HepG2 (cell line): ENCODE results near the gene TMEM31. TPM values are rescaled to one million over a fixed set of nuclear protein-coding genes. Genes with fewer than 3 reads are reported as not detected.

Source experiments
- ASH2L ChIP-seq: fragments of 300-600, 200-600 bp; sonication (generic); IDR thresholded peaks from 2 replicates; pipeline ENCODE4 v1.7.0; 2017; ENCODE audit warnings: low read depth, mild to moderate bottlenecking, moderate library complexity, mixed read lengths, low read length; ENCODE audit not compliant: insufficient read length
- CREM ChIP-seq, 2 experiments: sonication (generic) in 1 of 2; formaldehyde crosslinking in 1 of 2; IDR thresholded peaks; 2 replicates each; pipeline versions ENCODE4 v1.4.0 to v1.6.1; 2016 to 2020; ENCODE audit warnings: antibody characterized with exemption in 1 of 2, mild to moderate bottlenecking in 1 of 2, missing genetic modification reagents in 1 of 2
- MLXIP ChIP-seq: sonication (generic); formaldehyde crosslinking; IDR thresholded peaks from 2 replicates; pipeline ENCODE4 v1.9.0; 2021; ENCODE audit warnings: missing genetic modification reagents, borderline replicate concordance
- TCF7 ChIP-seq: sonication (generic); IDR thresholded peaks from 2 replicates; pipeline ENCODE4 v1.6.1; 2016; ENCODE audit warnings: antibody characterized with exemption, low read depth
- THRA ChIP-seq: sonication (generic); formaldehyde crosslinking; IDR thresholded peaks from 2 replicates; pipeline ENCODE4 v1.4.0; 2020; ENCODE audit warnings: missing genetic modification reagents, borderline replicate concordance
- YEATS4 ChIP-seq: sonication (generic); formaldehyde crosslinking; IDR thresholded peaks from 2 replicates; pipeline ENCODE4 v1.4.0; 2020; ENCODE audit warnings: missing genetic modification reagents, borderline replicate concordance
- ZBTB3 ChIP-seq: sonication (generic); formaldehyde crosslinking; IDR thresholded peaks from 2 replicates; pipeline ENCODE4 v1.4.0; 2020; ENCODE audit warnings: low read depth, mild to moderate bottlenecking, moderate library complexity, missing genetic modification reagents, borderline replicate concordance
- ZFP91 ChIP-seq: sonication (generic); formaldehyde crosslinking; IDR thresholded peaks from 2 replicates; pipeline ENCODE4 v1.9.0; 2022; ENCODE audit warnings: missing genetic modification reagents, mild to moderate bottlenecking, borderline replicate concordance
- ZKSCAN8 ChIP-seq: IDR thresholded peaks from 2 replicates; pipeline ENCODE4 v1.6.1; 2016; ENCODE audit warnings: borderline replicate concordance, missing genetic modification reagents, missing compliant biosample characterization
- ZNF10 ChIP-seq: sonication (generic); formaldehyde crosslinking; IDR thresholded peaks from 2 replicates; pipeline ENCODE4 v1.4.0; 2020; ENCODE audit warnings: mild to moderate bottlenecking, low read depth, missing genetic modification reagents, borderline replicate concordance
- ZNF646 ChIP-seq: sonication (generic); formaldehyde crosslinking; IDR thresholded peaks from 2 replicates; pipeline ENCODE4 v1.9.0; 2021; ENCODE audit warnings: mild to moderate bottlenecking, missing genetic modification reagents
- ZNF691 ChIP-seq: sonication (generic); formaldehyde crosslinking; IDR thresholded peaks from 2 replicates; pipeline ENCODE4 v1.4.0; 2020; ENCODE audit warnings: missing genetic modification reagents, low read depth, mild to moderate bottlenecking, borderline replicate concordance
- polyA plus RNA-seq, 8 experiments: library from polyadenylated mRNA; depleted of rRNA in 3 of 8; stranded (reverse) in 7 of 8; unstranded in 1 of 8; fragments of >200 nt; fragmentation: Illumina TruSeq in 4 of 8; extraction: Trizol in 4 of 8; gene quantifications; 2 replicates each; pipeline versions ENCODE4 v1.2.1 to v1.2.3, GENCODE V29; 2011 to 2016; ENCODE audit warnings: low read depth in 4 of 8, missing spikeins in 1 of 8, mixed read lengths in 1 of 8; ENCODE audit not compliant: insufficient read depth in 1 of 8
- total RNA-seq, 5 experiments: library from RNA; depleted of rRNA; stranded (reverse); fragments of >200 nt; fragmentation: Illumina TruSeq; extraction: Trizol; gene quantifications; 2 replicates each; pipeline ENCODE4 v1.2.3, GENCODE V29; 2016; ENCODE audit warnings: low read depth in 1 of 5

Gene TMEM31
- total and polyA plus RNA-seq, 2 of the 13 experiments (the other 11 are each of a cell fraction or from before 2014, with no cell fraction given) = 0.16 TPM; not detected in 1

- no peak for TF ChIP-seq ZNF646
- TF ChIP-seq YEATS4 (CRISPR knock-in tag) = no peak
- TF ChIP-seq ASH2L = no peak
- no peak for TF ChIP-seq ZKSCAN8 (CRISPR knock-in tag)
- TF ChIP-seq ZBTB3 = no peak
- no peak for TF ChIP-seq MLXIP (CRISPR knock-in tag)
- no peak for TF ChIP-seq ZNF10 (CRISPR knock-in tag)
- no peak for TF ChIP-seq ZFP91 (CRISPR knock-in tag)
- no peak for TF ChIP-seq CREM (IDR thresholded peaks at IDR 0.05)
- no peak for TF ChIP-seq CREM (CRISPR knock-in tag; IDR thresholded peaks at IDR 0.05)
- TF ChIP-seq TCF7 = no peak
- no peak for TF ChIP-seq ZNF691 (CRISPR knock-in tag)
- TF ChIP-seq THRA (CRISPR knock-in tag) = no peak
- TF ChIP-seq, all 625 proteins: peak for 0
These were observed 31.2 kb downstream of the TMEM31 start (continued) for GRCh38 chrX:103741879-103742278.
